Kidney tubule cell (primary cell): ENCODE data around the gene NOM1.
A peak's percentile ranks its signal among the peaks of the same experiment; 100 is the strongest.
"Not testable (repeated sequence)": the region's sequence is repeated elsewhere in the genome, so short reads cannot be mapped to it uniquely, and the experiment has no call there.

Source experiments
- DNase-seq: peaks from one replicate; pipeline ENCODE4 v3.0.0-alpha.2; 2018; ENCODE audit warnings: low spot score

NOM1 gene

DNA sequence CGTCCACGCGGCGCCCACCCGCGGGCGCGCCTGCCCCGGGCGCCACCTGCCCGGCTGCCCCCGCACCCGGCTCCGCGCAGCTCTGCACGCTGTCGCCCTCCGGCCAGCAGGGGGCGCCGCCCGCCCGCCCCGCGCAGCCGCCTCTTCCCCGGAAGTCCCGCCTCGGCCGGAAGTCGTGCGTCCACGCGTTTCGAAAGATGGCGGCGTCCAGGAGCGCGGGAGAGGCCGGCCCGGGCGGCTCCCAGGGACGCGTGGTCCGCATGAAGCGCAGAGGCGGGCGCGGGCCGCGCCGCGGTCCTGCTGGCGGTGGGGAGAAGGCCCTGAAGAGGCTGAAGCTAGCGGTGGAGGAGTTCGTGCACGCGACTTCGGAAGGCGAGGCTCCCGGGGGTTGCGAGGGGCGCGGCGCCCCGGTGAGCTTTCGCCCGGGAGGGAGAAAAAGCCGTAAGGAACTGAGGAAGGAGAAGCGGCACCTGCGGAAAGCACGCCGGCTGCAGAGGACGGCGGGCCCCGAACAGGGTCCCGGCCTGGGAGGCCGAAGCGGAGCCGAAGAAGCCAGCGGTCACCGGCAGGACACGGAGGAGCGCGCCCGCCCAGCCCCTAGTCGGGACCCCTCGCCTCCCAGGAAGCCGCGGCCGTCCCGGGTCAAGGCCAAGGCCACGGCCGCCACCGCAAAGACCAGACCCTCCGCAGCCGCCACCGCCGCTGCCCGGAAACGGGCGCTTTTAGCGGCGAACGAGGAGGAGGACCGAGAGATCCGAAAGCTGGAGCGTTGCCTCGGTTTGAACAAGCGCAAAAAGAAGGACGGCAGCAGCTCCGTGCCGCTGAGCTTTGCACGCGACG lies at the start of gene NOM1:
Gene NOM1 (plus strand): TSS at position 172 of the 840 bp plus-strand sequence. CDS start 26 bp downstream, at position 198.
- DNase-seq = peak; percentile 90

GRCh38 chr7:156900093-156900492 lies 49.4 kb upstream of the NOM1 start:
- DNase-seq = not testable (repeated sequence)

DNA sequence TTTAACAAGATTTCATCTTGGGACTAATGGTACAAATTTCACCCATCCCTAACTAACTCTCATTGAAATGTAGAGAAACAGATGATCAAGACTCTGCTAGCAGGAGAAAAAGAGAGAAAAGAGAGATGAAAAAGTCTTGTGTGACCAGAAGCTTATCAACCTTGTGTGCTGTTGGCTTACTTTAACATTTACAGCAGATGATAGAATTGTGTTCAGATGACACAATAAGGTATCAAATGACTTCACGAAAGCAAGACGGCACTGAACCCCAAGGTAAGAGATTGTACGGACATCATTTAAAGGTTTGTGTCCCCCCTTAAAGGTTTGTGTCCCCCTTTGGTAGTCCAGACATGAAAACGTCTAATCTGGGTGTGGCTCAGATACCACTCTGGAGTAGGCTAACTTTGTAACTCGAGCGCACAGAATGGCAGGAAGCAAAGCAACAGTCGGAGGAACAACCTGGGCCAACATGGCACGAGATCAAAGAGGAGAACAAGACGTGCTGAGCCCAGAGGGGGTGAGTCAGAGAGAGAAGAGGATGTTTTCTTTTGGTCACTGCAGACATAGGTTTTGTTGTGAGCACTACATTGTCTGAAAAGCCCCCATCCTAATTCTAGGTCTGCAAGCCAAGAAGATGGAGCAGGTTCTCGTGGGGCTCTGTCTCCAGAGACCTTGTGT lies 46.1 kb upstream of the NOM1 start:
- peak; percentile 29 for DNase-seq

GRCh38 chr7:156906200-156906649 lies 43.3 kb upstream of the NOM1 start:
- DNase-seq = no peak

DNA sequence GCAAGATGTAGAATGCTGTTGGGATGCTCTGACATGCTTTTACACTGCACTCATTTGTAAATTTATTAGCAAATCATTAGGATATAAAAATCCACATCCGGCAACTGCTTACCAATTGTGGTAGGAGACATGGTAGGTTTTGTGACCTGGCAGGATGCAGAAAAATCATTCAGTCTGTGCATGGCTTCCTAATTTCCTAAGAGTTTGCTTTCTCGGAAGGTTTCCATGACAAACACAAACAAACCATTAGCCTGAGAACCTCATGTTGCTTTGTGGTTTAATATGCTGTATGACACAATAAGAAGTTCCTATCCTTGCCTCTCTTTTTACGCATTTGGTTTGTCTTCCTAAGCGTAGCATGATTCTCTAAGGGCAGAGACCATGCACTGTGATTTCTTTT lies 41.9 kb upstream of the NOM1 start:
- DNase-seq = no peak

- not testable (repeated sequence) for DNase-seq
These were observed 39.8 kb upstream of the NOM1 start for GRCh38 chr7:156909574-156910252.

GRCh38 chr7:156918635-156919034 lies 30.9 kb upstream of the NOM1 start:
- DNase-seq = no peak

DNA sequence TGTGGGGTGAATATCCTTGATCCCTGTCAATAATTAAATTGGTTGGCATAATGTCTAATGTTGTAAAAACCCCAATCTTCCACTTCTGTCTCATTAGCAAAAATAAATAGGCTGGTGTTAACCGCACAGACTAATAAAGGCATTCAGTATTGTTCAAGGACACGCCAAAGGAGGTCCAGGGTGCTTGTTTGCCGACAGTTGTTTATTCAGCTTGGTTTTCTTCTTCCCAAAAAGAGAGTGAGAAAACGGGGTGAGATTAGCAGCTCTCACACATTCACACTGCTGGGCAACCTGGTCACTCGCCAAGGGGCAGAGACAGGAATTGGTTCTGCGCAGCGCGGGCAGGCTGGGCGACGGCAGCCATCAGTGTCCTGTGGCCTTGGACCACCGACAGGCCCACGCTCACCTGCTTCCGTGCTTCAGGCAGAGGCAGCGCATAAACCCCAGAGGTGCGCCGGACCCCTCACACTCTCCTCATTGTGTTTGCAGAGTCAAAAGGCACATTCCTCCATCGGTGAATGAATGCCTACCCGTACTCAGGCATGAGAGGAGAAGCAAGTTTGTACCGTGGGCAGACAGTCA lies 30.3 kb upstream of the NOM1 start:
- no peak for DNase-seq

DNA sequence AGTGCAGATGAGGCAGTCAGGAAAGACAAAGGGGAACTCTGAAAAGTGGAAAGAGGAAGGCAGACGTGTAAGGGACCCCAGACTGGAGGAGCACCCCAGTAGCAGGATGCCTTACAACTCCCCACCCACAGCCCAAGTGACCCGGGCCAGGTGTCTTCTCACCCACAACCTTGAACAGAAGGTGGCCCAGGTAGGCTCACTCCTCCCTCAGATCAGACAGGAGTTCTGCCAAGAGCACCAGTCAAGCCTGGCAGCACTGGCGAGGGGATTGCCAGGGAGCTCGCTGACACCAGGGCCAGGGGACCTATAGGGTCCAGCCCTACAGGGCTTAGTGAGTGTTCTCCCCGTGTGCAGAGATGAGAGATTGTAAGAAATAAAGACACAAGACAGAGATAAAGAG lies 29.4 kb upstream of the NOM1 start:
- no peak for DNase-seq

- not testable (repeated sequence) for DNase-seq
These were observed 28.8 kb upstream of the NOM1 start for GRCh38 chr7:156920487-156921373.

- not testable (repeated sequence) for DNase-seq
These were observed 27.2 kb upstream of the NOM1 start for GRCh38 chr7:156922304-156922703.

DNA sequence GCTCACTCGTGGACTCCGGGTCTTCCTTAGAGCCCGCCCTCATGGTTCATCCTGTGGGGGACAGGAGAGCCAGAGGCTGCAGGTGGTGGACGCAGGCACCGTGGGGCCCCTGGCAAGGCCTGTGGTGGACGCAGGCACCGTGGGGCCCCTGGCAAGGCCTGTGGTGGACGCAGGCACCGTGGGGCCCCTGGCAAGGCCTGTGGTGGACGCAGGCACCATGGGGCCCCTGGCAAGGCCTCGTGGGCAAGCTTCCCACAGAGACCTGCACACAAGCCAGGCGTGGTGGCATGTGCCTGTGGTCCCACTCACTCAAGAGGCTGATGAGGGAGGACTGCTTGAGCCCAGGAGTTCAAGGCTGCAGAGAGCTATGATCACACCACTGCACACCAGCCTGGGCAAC lies 23.7 kb upstream of the NOM1 start:
- not testable (repeated sequence) for DNase-seq

DNA sequence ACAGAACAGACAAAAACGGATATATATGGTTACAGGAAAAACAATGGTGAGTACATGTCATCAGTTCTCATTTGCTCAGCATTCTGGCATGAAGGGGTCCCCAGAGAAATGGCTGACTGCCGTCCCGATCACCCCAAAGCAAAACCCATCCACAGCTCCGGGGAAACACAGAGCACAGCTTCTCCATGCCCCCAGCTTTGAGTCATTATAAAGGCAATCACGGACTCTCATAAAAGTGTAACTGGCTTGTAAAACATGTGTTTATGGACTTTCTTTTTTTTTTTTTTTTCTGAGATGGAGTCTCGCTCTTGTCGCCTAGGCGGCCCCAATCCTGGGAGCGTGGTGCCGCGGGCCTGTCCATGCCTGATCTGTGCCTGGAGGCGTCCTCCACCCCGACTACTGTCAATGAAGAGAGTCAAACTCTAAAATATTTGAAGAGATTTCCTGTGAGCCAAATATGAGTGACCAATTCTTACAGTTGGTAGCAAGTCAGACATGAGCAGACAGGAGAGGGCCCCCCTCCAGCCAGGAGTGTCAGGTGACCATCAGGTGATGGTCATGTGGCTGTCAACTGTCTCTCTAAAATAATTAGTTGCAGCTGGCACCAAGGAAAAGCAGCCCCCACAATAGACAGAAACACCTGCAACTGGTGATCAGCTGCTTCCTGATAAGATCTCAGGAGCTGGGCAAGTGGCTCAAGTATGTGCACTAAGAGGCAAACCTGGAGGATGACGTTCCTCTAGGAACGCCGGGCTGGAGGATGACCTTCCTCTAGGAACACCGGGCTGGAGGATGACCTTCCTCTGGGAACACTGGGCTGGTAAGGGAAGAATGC lies 21.7 kb upstream of the NOM1 start:
- DNase-seq = no peak

DNA sequence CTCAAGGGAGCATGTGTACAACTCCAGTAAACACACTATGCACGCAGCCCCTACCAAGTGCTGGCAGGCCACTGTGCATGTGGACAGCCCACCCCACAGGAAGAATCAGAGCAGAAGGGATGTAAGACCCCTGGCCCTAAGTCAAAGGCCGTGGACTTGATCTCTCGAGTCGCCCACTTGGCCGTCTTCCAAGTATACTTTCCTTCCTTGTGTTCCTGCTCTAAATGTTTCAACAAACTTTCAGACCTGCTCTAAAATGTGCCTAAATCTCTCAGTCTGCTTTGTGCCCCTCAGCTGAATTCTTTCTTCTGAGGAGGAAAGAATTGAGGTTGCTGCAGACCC lies 21.1 kb upstream of the NOM1 start:
- no peak for DNase-seq

DNA sequence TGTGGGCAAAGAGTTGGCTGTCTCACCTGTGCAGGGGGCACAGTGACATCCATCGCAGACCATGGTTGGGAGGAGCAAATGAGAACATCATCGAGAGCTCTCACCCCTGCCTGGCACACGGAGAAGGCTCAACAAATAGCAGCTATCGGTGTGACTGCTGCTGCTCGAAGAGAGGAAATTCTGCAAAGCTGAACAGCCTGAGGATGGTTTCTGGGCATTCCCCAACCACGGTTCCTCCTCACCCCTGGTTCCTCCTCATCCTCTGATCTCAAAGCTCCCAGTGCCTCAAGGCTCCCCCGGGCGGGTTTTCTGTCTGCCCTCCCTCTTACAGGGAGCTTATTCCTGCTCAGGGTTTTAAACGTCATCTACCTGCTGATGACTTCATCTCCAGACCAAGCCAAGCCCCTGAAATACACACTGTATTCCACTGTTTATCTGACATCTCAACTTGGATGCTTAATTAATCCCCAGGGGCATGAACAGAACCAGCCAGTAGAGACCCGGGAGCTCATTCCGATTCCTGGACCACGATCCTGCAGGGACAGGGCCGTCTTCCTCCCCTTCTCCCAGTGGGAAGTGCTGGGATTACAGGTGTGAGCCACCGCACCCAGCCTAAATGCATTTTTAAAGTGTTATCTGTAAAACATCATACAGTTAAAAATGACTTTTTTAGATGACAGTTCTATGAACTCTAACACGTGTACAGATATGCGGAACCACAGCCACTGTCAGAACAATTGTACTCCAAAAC lies 19.5 kb upstream of the NOM1 start:
- no peak for DNase-seq

DNA sequence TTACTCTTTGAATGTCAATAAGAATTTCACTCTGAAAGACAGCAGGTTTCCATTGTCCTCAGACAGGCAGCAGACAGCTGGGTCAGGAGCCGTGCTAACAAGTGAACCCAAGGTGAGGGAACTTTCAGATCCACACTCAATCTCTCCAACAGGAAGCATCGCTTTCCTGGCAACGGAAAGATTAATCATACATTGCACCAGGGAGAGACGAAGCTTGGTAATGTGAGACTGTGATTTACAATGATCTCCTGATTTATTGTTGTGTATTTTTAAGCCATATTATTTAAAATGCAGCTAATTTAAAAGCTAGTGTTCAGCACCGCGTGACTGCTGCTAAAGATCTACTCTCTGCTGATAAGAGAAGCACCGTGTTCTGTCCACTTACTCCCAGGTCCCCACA lies 17.5 kb upstream of the NOM1 start:
- DNase-seq = peak; percentile 44

DNA sequence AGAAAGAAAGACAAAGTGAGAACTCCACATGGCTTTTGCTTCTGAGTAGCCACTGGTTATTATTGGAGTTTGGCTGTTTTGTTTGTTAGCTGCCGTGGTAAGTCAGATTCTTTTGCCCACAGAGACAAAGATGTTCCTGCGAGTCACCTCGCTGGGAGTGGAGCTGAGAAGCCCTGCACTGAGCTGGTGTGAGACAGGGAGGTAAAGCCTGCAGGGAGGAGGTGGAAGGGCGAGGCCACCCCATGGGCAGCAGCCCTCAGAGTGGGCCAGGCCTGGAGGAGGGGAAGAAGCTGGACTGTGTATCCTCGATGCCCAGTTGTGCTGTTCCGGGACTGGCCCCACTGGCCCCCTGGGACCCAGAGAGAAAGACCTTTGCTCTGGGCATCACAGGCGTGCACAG lies 14.3 kb upstream of the NOM1 start:
- DNase-seq = peak; percentile 71

GRCh38 chr7:156936766-156937165 lies 12.7 kb upstream of the NOM1 start:
- DNase-seq = not testable (repeated sequence)

DNA sequence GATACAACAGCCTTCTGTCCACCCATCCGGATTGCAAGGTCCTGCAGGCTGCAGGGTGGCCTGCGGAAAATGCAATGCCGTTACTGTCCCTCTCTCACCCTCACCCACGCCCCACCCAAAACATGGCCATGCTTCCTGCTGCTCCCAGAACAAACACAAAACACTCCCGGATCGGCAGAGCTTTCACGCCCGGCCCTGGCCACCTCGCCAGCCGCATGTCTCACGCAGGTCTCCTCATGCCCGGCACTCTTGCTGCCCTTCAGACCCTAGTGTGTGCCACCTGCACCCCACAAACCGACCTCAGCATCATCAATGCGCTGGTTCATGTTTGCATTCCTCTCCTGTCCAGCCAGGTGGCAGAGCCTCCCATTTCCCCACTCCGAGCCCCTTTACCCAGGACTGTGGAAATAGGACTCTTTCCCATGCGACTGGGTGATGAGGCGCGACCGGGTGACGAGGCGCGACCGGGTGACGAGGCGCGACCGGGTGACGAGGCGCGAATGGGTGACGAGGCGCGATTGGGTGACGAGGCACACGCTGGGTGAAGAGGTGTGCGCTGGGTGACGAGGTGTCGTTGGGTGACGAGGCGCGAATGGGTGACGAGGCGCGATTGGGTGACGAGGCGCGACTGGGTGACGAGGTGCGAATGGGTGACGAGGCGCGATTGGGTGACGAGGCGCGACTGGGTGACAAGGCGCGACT lies 8.9 kb upstream of the NOM1 start:
- no peak for DNase-seq
